ENCODE data around the gene CXXC5.

Gene CXXC5

DNA sequence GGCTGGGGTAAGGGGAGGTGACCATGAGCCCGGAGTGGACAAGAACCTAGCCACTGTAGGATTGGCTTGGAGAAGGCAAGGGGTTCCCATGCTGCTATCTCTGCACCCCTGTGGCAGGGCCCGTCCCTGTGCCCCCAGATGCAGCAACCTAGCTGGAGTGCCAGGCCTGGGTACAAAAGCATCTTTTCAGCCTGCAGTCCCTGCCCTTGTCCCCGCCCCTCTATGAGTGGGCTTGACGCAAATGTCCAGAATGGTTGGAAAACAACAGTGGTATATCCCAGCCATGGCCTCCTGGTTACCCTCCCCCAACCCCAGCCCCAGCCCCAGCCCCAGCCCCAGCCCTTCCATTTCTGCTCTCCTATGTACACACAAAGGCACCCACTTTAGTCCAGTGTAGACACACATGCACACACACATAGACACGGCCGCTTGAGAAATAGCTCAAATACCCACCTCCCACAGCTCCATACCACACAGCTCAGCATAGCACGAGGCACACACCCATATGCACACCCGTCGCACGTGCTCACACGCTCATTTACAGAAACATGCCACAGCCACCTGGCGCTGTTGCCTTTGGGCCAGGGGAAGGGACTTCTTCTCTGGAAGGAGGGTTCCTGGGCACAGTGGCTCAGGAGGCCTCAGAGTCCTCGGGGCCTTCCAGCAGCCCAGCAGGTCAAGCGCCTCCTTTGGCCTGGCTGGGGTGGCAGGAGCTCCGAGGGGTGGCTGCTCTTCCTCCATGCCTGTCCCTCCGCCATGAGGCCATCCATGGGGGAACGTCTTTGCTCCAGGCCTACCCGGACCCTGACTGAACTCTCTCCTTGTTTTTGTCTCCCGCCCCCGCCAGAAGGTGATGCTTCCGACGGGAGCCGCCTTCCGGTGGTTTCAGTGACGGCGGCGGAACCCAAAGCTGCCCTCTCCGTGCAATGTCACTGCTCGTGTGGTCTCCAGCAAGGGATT, 34.1 kb downstream of the CXXC5 start:
- no peak for FAIRE-seq

DNA sequence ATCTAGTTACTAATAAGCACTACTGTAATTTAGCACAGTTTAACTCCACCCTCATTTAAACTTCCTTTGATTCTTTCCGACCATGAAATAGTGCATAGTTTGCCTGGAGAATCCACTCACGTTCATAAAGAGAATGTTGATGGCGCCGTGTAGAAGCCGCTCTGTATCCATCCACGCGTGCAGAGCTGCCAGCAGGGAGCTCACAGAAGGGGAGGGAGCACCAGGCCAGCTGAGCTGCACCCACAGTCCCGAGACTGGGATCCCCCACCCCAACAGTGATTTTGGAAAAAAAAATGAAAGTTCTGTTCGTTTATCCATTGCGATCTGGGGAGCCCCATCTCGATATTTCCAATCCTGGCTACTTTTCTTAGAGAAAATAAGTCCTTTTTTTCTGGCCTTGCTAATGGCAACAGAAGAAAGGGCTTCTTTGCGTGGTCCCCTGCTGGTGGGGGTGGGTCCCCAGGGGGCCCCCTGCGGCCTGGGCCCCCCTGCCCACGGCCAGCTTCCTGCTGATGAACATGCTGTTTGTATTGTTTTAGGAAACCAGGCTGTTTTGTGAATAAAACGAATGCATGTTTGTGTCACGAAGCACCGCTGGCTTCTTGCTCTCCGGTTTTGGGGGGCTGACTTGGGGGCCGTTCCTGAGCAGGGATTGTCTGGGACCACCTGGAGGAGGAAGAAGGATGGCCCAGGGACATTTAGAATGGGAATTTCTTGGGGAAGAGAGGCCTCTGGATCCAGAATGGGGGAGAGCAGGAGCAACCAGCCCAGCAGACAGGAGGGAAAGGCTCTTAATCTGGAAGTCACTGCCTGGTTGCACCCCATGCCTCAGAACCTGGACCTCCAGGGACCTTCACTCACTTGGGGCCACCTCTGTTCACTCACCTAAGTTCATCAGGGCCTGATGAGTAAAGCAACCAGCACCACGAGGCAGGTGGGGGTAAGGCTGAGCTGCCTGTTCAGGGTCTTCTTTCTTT, 35.4 kb downstream of the CXXC5 start:
- no peak for FAIRE-seq

DNA sequence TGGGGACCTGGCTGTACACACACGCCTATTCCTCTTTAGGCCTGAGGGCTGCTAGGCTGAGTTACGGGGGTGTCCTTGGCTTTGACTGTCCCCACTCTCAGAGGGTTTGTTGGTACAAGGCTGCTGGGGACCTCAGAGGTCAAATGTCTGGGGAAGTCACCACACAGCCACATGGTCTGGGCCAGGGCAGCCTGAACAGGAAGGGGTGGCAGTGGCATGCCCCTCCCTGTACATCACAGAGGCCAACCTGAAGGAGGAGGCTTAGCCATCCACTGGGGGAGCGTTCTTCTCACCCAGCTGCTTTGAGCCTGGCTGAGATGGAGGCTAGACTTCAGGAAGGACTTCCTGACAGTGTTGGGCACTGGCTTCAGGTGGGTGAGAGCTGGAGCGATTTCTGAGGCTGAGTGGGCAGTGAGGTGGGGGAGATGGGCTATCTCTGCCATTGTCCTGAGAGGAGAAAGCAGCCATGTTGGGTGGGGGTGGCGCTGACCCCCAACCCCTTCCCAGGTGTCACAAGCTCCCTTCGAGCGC, 36.3 kb downstream of the CXXC5 start:
- no peak for FAIRE-seq

DNA sequence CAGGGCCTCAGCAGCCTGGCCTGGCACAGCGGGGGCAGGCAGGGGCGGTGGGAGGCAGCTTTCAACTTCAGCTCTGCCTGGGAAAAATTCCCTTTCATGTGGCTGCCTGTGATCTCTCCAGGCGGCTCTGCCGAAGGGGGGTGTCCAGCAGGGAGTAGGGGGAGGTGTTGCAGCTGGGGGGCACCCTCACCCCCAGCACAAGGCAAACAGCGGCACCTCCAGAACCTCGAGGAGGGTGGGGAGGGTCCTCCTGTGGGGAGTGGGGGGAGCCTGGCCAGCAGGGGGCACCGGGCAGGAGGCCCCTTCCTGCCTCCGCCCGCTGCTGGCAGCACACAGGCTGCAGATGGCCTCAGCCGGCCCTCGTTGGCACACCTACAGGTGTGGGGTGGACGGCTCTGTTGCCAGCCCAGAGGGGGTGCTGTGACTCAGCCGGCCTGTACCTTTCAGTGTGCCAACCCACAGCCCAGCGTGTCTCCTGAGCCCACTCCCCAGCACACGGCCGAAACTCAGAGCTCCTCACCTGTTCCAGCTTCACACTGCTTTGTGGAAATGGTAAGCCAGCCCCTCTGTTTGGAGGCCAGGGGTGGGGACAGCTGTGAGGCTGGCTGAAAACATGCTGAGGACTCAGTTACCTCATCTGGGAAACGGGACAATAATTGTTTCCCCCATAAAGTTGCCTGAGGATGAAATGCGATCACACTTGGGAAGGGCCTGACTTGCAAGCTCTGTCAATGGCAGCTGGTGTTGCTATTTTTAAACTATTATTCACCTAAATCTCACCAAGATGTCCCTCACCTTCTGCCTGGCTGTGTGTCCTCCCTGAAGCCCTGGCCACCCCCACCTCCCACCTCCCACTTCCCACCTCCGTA, 37.0 kb downstream of the CXXC5 start:
- FAIRE-seq = no peak

DNA sequence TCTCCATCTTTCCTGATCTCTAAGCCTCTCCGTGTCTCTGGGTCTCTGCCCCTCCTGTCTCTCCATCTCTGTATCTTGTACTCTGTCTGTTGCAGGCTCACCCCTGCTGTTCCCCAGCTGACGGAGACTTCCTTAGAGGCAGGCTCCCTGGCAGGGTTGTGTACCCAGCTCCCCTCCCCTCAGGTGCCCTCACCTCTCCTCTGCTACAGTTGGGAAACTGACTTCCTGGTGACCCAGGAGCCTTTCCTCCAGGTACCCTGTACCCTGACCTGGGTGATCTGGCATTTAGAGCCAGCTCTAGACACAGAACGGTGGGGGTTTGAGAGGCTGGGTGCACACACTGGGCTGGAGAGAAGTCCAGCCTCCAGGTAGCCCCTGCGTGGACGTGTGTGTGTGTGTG, 37.7 kb downstream of the CXXC5 start:
- no peak for FAIRE-seq

DNA sequence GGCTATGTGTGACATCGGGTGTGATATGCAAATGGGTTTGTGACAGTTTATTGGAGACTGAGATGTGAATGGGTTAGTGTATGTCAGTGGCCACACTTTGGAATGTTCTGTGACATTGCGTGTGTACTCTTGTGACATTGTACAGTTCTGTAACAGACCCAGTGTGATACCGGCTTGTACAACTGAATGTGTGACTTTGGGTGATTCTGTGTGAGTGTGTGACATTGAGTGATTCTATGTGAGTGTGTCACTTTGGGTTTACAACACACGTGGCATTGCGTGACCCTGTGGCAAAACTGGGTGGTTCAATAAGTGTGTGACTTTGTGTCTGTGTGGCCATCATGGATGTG, 38.2 kb downstream of the CXXC5 start:
- no peak for FAIRE-seq

GRCh38 chr5:139686706-139687441, 38.7 kb downstream of the CXXC5 start:
- no peak for FAIRE-seq

DNA sequence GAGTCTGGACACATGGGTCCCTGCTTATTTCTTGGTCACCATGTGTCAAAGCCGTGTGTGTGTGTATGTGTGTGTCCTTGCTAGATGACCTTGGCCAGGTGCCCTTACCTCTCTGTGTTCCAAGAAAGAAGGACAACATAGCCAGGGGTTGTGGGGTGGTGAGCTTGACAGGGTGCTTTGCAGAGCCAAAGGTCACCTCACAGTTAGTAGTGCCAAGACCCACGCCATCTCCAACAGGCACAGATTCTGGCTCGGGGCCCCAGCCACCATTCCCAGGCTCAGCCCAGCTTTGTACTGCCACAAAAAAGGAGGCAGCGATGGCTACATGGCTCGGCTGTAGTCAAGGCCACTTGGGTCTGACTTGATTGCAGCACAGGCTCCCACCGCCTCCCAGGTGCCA, 39.5 kb downstream of the CXXC5 start:
- no peak for FAIRE-seq

DNA sequence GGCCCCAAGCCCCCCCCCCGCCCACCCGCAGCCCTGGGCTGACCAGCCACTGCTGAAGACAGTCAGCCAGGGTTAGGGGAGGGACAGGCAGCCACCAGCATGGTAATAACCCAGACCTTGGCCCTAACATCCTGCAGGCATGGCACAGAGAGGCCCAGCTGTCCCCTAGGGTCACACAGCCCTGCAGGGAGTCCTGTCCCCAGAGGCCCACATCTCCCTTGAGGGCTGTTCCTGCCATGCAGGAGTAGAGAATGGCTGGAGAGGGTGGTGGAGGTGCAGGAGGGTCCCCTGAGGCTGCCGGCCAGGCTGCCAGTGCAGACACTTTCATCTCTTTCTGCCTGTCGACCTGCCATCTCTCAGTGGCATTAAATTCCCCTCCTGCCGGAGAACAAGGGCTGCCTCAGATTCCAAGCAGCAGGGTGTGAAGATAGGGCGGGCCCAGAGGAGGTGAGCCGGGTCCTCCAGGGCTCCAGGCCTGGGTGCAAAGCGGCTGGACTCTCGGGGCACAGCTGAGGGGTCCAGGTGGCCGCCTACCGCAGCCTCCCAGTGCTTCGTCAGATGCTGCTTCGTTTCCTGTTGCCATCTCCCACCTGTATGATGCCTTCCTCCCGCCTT, 40.0 kb downstream of the CXXC5 start:
- no peak for FAIRE-seq

DNA sequence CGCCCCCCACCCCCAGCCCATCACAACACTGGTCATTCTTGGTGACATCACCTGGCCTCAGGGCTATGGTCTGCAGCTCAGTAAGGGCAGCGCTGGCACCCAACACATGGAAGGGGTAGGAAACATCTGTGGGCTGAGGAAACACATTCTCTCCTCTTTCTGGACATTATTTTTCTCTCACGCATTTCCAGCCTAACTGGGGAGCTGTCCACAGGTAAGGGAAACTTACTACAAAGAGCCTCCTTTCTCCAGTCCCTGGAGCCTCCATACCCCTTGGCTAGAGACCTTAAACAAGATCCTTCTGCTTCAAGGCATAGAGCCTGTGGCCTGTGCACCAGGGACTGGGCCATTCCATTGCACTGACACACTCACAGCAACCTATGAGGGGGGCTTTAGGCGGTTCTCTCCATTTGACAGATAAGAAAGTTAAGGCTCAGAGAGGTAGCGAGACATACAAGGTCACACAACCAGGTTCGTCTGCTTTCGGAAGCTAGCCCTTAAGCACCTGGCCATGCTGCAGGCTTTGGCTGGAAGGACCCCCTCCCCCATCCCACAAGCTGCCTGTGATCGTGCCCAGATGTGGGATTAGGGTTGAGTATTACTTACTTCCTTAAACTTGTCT, 40.7 kb downstream of the CXXC5 start:
- FAIRE-seq = no peak

- FAIRE-seq = no peak
Observed at GRCh38 chr5:139689631-139690063, 41.5 kb downstream of the CXXC5 start.

DNA sequence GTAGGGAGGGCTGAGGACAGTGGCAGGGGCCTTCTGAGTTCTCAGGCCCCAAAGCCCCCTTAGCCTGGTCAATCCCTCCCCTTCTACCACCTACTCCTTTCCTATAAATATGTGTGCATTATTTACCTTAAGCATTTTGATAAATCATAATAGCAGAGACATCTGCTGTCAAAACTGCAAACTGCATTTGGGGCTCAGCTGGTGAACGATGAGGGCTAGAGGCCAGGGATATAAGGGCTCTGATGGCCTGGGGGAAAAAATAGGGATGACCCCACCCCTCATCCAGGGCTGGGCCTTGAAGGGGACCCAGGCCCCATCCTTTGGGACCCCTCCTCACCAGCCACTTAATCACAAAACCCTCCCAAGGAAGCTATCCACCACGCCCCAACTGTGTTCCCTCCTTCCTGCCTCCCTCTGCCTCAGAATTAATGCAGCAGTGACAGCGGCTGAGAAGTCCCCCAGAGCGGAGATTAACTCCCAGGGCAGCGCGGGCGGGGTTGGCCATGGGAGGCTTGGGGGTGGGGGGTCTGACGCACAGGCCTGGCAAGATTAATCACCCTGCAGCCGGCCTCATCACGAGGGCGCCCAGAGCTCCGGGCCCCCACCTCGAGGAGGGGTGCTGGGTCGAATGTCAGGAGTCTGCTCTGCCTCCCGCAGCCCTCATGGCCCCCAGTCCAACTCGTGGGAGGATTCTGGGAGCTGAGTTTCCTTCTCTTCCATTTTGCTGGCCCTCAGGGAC, 42.1 kb downstream of the CXXC5 start:
- no peak for FAIRE-seq

DNA sequence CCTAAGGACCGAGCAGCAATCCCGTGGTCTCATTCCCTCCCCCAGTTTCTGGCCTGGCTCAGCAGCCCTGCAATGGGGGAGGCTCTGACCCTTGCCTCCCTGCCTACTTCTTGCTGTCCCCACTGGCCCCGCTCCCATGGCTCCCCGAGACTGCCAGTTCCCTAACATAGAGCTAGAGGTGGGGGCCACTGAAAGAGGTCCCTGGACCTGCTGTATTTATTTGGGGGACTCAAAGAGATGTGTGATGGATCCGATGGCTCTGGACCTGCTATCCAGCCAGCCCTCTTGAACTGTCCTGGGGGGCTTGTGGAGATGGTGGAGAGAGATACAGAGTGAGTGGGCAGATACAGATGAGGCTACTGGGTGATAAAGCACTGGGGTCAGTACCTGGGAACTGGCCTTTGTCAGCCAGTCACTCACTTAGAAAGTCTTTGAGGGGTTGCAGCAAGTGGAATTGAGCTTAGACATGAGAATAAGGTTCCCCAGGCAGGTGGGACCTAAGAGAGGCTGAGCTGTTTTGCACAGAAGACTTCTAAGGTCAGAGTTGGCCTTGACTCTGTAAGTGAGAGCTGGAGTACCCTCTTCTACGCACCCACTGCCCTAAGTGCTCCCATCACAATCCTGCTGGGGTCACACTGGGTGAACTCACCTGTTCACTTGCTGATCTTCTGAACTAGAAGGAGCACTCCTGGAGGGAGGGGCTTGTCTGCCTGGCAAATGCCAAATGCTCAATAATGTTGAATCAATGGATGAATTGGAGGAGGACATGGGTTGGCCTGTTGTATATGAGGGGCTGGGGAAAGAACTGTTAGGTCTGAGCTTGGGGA, 42.9 kb downstream of the CXXC5 start:
- FAIRE-seq = no peak

- no peak for FAIRE-seq
Observed at GRCh38 chr5:139692148-139692547, 44.0 kb downstream of the CXXC5 start.

DNA sequence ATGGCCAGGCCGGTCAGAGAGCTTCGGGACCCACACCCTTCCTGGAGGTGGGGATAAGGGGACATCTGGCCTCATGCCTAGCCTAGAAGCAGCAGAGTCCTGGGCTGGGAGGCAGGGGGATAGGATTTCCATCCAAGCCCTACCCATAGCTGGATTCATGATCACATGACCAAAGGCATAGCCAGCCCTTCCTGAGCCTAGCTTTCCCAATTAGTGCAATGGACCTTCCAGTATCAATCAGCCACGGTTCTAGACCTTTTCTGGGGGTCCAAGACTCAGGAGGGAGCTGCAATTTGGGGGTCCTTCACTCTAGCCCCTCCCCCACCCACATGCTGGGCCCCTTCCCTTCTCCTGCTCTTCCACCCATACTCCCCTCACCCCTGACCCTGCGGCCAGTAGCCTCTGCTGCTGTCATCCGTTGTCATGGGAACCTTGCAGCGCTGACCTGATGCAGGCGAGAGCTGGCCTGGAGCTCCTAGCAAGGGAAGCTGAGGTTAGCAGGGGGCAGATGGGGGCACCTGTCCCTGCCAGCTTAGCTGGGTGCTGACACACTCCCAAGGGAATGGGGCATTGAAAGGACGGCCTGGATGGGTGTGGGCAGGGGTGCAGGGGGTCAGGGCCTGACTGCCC, 44.6 kb downstream of the CXXC5 start:
- FAIRE-seq = no peak

GRCh38 chr5:139693676-139694364, 45.7 kb downstream of the CXXC5 start:
- no peak for FAIRE-seq

- no peak for FAIRE-seq
Observed at GRCh38 chr5:139694556-139695177, 46.5 kb downstream of the CXXC5 start.
